ENCODE data around the gene PAX5. TPM values are rescaled to one million over a fixed set of nuclear protein-coding genes. Genes with fewer than 3 reads are reported as not detected.

PAX5 gene
- total RNA-seq, 2 experiments from 2014 or later: 0.21 to 0.27 TPM

- Mint-ChIP-seq H3K4me1 (ENCODE audit: low read depth) (peaks cover 24% of the 10 kb centered on the region), H3K4me3 (no peak overlapping the region), H3K27ac (peak overlapping the region; percentile 94)
Measured at GRCh38 chr9:36929350-36929675, 104.8 kb downstream of the PAX5 start.

GRCh38 chr9:36928670-36929349 lies 105.3 kb downstream of the PAX5 start:
- CTCF ChIA-PET: no interaction called here
- no peaks in the 10 kb centered on the region for H3K36me3 Mint-ChIP-seq (ENCODE audit: low read depth)
- peak; percentile 75 for DNase-seq
- intact Hi-C loops (cut with micrococcal nuclease): loop anchor here (1.0 to 10.0 kb wide), 4 partner anchors 56 to 536 kb away; partner anchors contain the start of gene ZBTB5
- H3K4me3 Mint-ChIP-seq: no peak overlapping the region
- peaks cover 3% of the 10 kb centered on the region for H3K9me3 Mint-ChIP-seq
- peaks cover 29% of the 10 kb centered on the region for H3K4me1 Mint-ChIP-seq (ENCODE audit: low read depth)
- H3K27ac Mint-ChIP-seq: peak overlapping the region; percentile 94
- H3K27me3 Mint-ChIP-seq (ENCODE audit: low read depth): peaks cover 13% of the 10 kb centered on the region

More at GRCh38 chr9:36929350-36929675, 104.8 kb downstream of the PAX5 start:
- Mint-ChIP-seq H3K27me3 (ENCODE audit: low read depth) (peaks cover 13% of the 10 kb centered on the region), H3K9me3 (peaks cover 3% of the 10 kb centered on the region), H3K36me3 (ENCODE audit: low read depth) (no peaks in the 10 kb centered on the region)
- intact Hi-C loops (cut with micrococcal nuclease): loop anchor here (1.0 to 10.0 kb wide), 4 partner anchors 55 to 536 kb away; partner anchors contain the start of gene ZBTB5
- CTCF ChIA-PET: no interaction called here
- no peak for DNase-seq

GRCh38 chr9:36928210-36928609 lies 105.9 kb downstream of the PAX5 start:
- Mint-ChIP-seq H3K9me3 (peaks cover 3% of the 10 kb centered on the region), H3K27ac (peak overlapping the region; percentile 44), H3K4me1 (ENCODE audit: low read depth) (peaks cover 35% of the 10 kb centered on the region), H3K4me3 (no peak overlapping the region), H3K27me3 (ENCODE audit: low read depth) (peaks cover 14% of the 10 kb centered on the region), H3K36me3 (ENCODE audit: low read depth) (no peaks in the 10 kb centered on the region)
- CTCF ChIA-PET: no interaction called here
- intact Hi-C loops (cut with micrococcal nuclease): loop anchor here (2.0 to 10.0 kb wide), 3 partner anchors 57 to 374 kb away; no protein-coding TSS in a partner anchor
- DNase-seq: no peak

GRCh38 chr9:36924757-36925432 lies 109.2 kb downstream of the PAX5 start:
- Mint-ChIP-seq H3K9me3 (no peaks in the 10 kb centered on the region), H3K4me3 (no peak overlapping the region), H3K4me1 (ENCODE audit: low read depth) (peaks cover 35% of the 10 kb centered on the region), H3K27ac (peak overlapping the region; percentile 31), H3K36me3 (ENCODE audit: low read depth) (no peaks in the 10 kb centered on the region), H3K27me3 (ENCODE audit: low read depth) (peaks cover 16% of the 10 kb centered on the region)
- no peak for DNase-seq
- intact Hi-C loops (cut with micrococcal nuclease): loop anchor here (1.0 to 10.0 kb wide), 3 partner anchors 60 to 377 kb away; partner anchors contain the start of gene ZCCHC7
- CTCF ChIA-PET: no interaction called here

GRCh38 chr9:36924071-36924470 lies 110.0 kb downstream of the PAX5 start:
- Mint-ChIP-seq H3K9me3 (no peaks in the 10 kb centered on the region), H3K4me3 (no peak overlapping the region), H3K36me3 (ENCODE audit: low read depth) (no peaks in the 10 kb centered on the region), H3K27ac (peak overlapping the region; percentile 31), H3K27me3 (ENCODE audit: low read depth) (peaks cover 16% of the 10 kb centered on the region), H3K4me1 (ENCODE audit: low read depth) (peaks cover 27% of the 10 kb centered on the region)
- CTCF ChIA-PET: no interaction called here
- intact Hi-C loops (cut with micrococcal nuclease): loop anchor here (1.0 to 10.0 kb wide), 2 partner anchors 61 to 196 kb away; partner anchors contain the start of gene ZCCHC7
- DNase-seq: peak; percentile 58

- intact Hi-C loops (cut with micrococcal nuclease): loop anchor here (10.0 kb wide), 1 partner anchor 62 kb away; no protein-coding TSS in a partner anchor
Measured at GRCh38 chr9:36923025-36923625, 110.9 kb downstream of the PAX5 start.

GRCh38 chr9:36922548-36922947 lies 111.5 kb downstream of the PAX5 start:
- H3K27me3 Mint-ChIP-seq (ENCODE audit: low read depth): peaks cover 17% of the 10 kb centered on the region
- H3K4me1 Mint-ChIP-seq (ENCODE audit: low read depth): peaks cover 16% of the 10 kb centered on the region
- intact Hi-C loops (cut with micrococcal nuclease): loop anchor here (10.0 kb wide), 1 partner anchor 62 kb away; no protein-coding TSS in a partner anchor
- no peaks in the 10 kb centered on the region for H3K36me3 Mint-ChIP-seq (ENCODE audit: low read depth)
- CTCF ChIA-PET: interaction anchor here (0.6 kb wide), 1 partner anchor 497 kb away, joined by 6 read pairs; no protein-coding TSS in a partner anchor
- H3K4me3 Mint-ChIP-seq: no peak overlapping the region
- H3K27ac Mint-ChIP-seq: no peak overlapping the region
- no peaks in the 10 kb centered on the region for H3K9me3 Mint-ChIP-seq
- no peak for DNase-seq

More at GRCh38 chr9:36923025-36923625, 110.9 kb downstream of the PAX5 start:
- DNase-seq: no peak
- Mint-ChIP-seq H3K4me3 (no peak overlapping the region), H3K27ac (peak overlapping the region; percentile 42), H3K27me3 (ENCODE audit: low read depth) (peaks cover 16% of the 10 kb centered on the region), H3K36me3 (ENCODE audit: low read depth) (no peaks in the 10 kb centered on the region), H3K4me1 (ENCODE audit: low read depth) (peaks cover 18% of the 10 kb centered on the region), H3K9me3 (no peaks in the 10 kb centered on the region)
- CTCF ChIA-PET: interaction anchor here (0.6 kb wide), 1 partner anchor 497 kb away, joined by 6 read pairs; no protein-coding TSS in a partner anchor

GRCh38 chr9:36914212-36914577 lies 119.9 kb downstream of the PAX5 start:
- no peak for DNase-seq
- Mint-ChIP-seq H3K4me3 (no peak overlapping the region), H3K27me3 (ENCODE audit: low read depth) (peaks cover 21% of the 10 kb centered on the region), H3K27ac (no peak overlapping the region), H3K36me3 (ENCODE audit: low read depth) (no peaks in the 10 kb centered on the region), H3K4me1 (ENCODE audit: low read depth) (no peaks in the 10 kb centered on the region), H3K9me3 (no peaks in the 10 kb centered on the region)
- intact Hi-C loops (cut with micrococcal nuclease): no loop called here
- CTCF ChIA-PET: no interaction called here

GRCh38 chr9:36913393-36914211 lies 120.5 kb downstream of the PAX5 start:
- no peak for DNase-seq
- H3K27me3 Mint-ChIP-seq (ENCODE audit: low read depth): peaks cover 21% of the 10 kb centered on the region
- no peaks in the 10 kb centered on the region for H3K9me3 Mint-ChIP-seq
- intact Hi-C loops (cut with micrococcal nuclease): no loop called here
- CTCF ChIA-PET: no interaction called here
- H3K36me3 Mint-ChIP-seq (ENCODE audit: low read depth): no peaks in the 10 kb centered on the region
- no peak overlapping the region for H3K27ac Mint-ChIP-seq
- H3K4me3 Mint-ChIP-seq: no peak overlapping the region
- H3K4me1 Mint-ChIP-seq (ENCODE audit: low read depth): no peaks in the 10 kb centered on the region

- no peaks in the 10 kb centered on the region for H3K36me3 Mint-ChIP-seq (ENCODE audit: low read depth)
- H3K4me1 Mint-ChIP-seq (ENCODE audit: low read depth): no peaks in the 10 kb centered on the region
- no peaks in the 10 kb centered on the region for H3K9me3 Mint-ChIP-seq
- DNase-seq: no peak
- H3K27ac Mint-ChIP-seq: no peak overlapping the region
- intact Hi-C loops (cut with micrococcal nuclease): no loop called here
- peaks cover 22% of the 10 kb centered on the region for H3K27me3 Mint-ChIP-seq (ENCODE audit: low read depth)
- H3K4me3 Mint-ChIP-seq: no peak overlapping the region
- CTCF ChIA-PET: interaction anchor here (0.6 kb wide), 1 partner anchor 33 kb away, joined by 3 read pairs; no protein-coding TSS in a partner anchor
Measured at GRCh38 chr9:36912620-36913019, 121.4 kb downstream of the PAX5 start.

GRCh38 chr9:36911601-36912412 lies 122.3 kb downstream of the PAX5 start:
- DNase-seq: no peak
- Mint-ChIP-seq H3K4me3 (no peak overlapping the region), H3K9me3 (no peaks in the 10 kb centered on the region), H3K36me3 (ENCODE audit: low read depth) (no peaks in the 10 kb centered on the region), H3K4me1 (ENCODE audit: low read depth) (no peaks in the 10 kb centered on the region), H3K27me3 (ENCODE audit: low read depth) (peaks cover 22% of the 10 kb centered on the region), H3K27ac (no peak overlapping the region)
- CTCF ChIA-PET: interaction anchor here (1.3 kb wide), 1 partner anchor 39 kb away, joined by 10 read pairs; no protein-coding TSS in a partner anchor
- intact Hi-C loops (cut with micrococcal nuclease): no loop called here

All from activated naive CD4-positive, alpha-beta T cell treated with anti-CD3 and anti-CD28 coated beads for 36 hours (primary cell).